ENCODE data around the gene DTWD1. TPM values are rescaled to one million over a fixed set of nuclear protein-coding genes. Genes with fewer than 3 reads are reported as not detected.
"Not testable (repeated sequence)": the region's sequence is repeated elsewhere in the genome, so short reads cannot be mapped to it uniquely, and the experiment has no call there.

The DTWD1 gene
- total RNA-seq, 1 experiment from 2014 or later, result 14.4 TPM

GRCh38 chr15:49610157-49610918 lies 10.5 kb upstream of the DTWD1 start:
- no TSS peak for BruUV-seq (replicated peaks)
- Mint-ChIP-seq H3K4me3 (ENCODE audit: unreplicated experiment) (no peak overlapping the region), H3K9me3 (ENCODE audit: unreplicated experiment) (peaks cover 19% of the 10 kb centered on the region), H3K27me3 (ENCODE audit: insufficient read depth, unreplicated experiment) (no peaks in the 10 kb centered on the region), H3K4me1 (ENCODE audit: low read depth, unreplicated experiment) (no peaks in the 10 kb centered on the region), H3K36me3 (ENCODE audit: insufficient read depth, unreplicated experiment) (peaks cover 3% of the 10 kb centered on the region), H3K27ac (ENCODE audit: unreplicated experiment) (no peak overlapping the region)
- peaks cover 6% of the 10 kb centered on the region; the same call in 1 of the 2 replicates for H3K9me3 ChIP-seq
- intact Hi-C loops (cut with micrococcal nuclease; ENCODE audit: unreplicated experiment), result no loop called here
- no peak for TF ChIP-seq CTCF (IDR thresholded peaks at IDR 0.05; ENCODE audit: insufficient read depth in 1 of 2, low read depth in 1 of 2, low read length in 1 of 2, severe bottlenecking in 1 of 2, unreplicated experiment in 1 of 2)
- no peak overlapping the region for H3K4me3 ChIP-seq (ENCODE audit: low read depth, low read length)
- DNase-seq, result no peak
- 0 out of 2 replicates have a peak, but pooled peaks cover 4% of the 10 kb centered on the region for H3K4me1 ChIP-seq
- ChIA-PET CTCF (no interaction called here), POLR2A (no interaction called here)
- no peaks in the 10 kb centered on the region for H3K36me3 ChIP-seq (ENCODE audit: control insufficient read depth, insufficient read depth, low read length)
- H3K27me3 ChIP-seq (replicated peaks; ENCODE audit: control insufficient read depth, insufficient read depth, low read length), result no peaks in the 10 kb centered on the region

- H3K36me3 Mint-ChIP-seq (ENCODE audit: insufficient read depth, unreplicated experiment); BruUV-seq (replicated peaks); POLR2A ChIA-PET; H3K4me3 ChIP-seq (ENCODE audit: low read depth, low read length); H3K9me3 ChIP-seq; H3K36me3 ChIP-seq (ENCODE audit: control insufficient read depth, insufficient read depth, low read length); H3K4me1 Mint-ChIP-seq (ENCODE audit: low read depth, unreplicated experiment); DNase-seq; intact Hi-C loops (cut with micrococcal nuclease; ENCODE audit: unreplicated experiment); H3K27me3 ChIP-seq (replicated peaks; ENCODE audit: control insufficient read depth, insufficient read depth, low read length); H3K4me1 ChIP-seq; H3K4me3 Mint-ChIP-seq (ENCODE audit: unreplicated experiment); H3K27ac Mint-ChIP-seq (ENCODE audit: unreplicated experiment); H3K27me3 Mint-ChIP-seq (ENCODE audit: insufficient read depth, unreplicated experiment); CTCF ChIA-PET: not testable (repeated sequence)
- H3K9me3 Mint-ChIP-seq (ENCODE audit: unreplicated experiment), result peaks cover 19% of the 10 kb centered on the region
Measured at GRCh38 chr15:49612240-49612639, 8.6 kb upstream of the DTWD1 start.

GRCh38 chr15:49619226-49619625 lies 1.6 kb upstream of the DTWD1 start:
- no peak for TF ChIP-seq CTCF (IDR thresholded peaks at IDR 0.05; ENCODE audit: insufficient read depth in 1 of 2, low read depth in 1 of 2, low read length in 1 of 2, severe bottlenecking in 1 of 2, unreplicated experiment in 1 of 2)
- ChIA-PET POLR2A (no interaction called here), CTCF (no interaction called here)
- intact Hi-C loops (cut with micrococcal nuclease; ENCODE audit: unreplicated experiment), result no loop called here
- peaks cover 4% of the 10 kb centered on the region for H3K4me1 ChIP-seq
- H3K36me3 ChIP-seq (ENCODE audit: control insufficient read depth, insufficient read depth, low read length), result no peaks in the 10 kb centered on the region; the same call in 1 of the 2 replicates
- no peaks in the 10 kb centered on the region for H3K27me3 Mint-ChIP-seq (ENCODE audit: insufficient read depth, unreplicated experiment)
- no peaks in the 10 kb centered on the region for H3K27me3 ChIP-seq (replicated peaks; ENCODE audit: control insufficient read depth, insufficient read depth, low read length)
- peaks cover 14% of the 10 kb centered on the region for H3K36me3 Mint-ChIP-seq (ENCODE audit: insufficient read depth, unreplicated experiment)
- peaks cover 4% of the 10 kb centered on the region; the same call in 1 of the 2 replicates for H3K9me3 ChIP-seq
- no peak overlapping the region for H3K4me3 Mint-ChIP-seq (ENCODE audit: unreplicated experiment)
- H3K27ac Mint-ChIP-seq (ENCODE audit: unreplicated experiment), result no peak overlapping the region
- no TSS peak for BruUV-seq (replicated peaks)
- no peak for DNase-seq
- H3K4me1 Mint-ChIP-seq (ENCODE audit: low read depth, unreplicated experiment), result no peaks in the 10 kb centered on the region
- peaks cover 9% of the 10 kb centered on the region for H3K9me3 Mint-ChIP-seq (ENCODE audit: unreplicated experiment)
- no peak overlapping the region for H3K4me3 ChIP-seq (ENCODE audit: low read depth, low read length)

All from Caco-2 (cell line).